HCT116 (cell line): ENCODE data around the gene TEDC1. TPM values are rescaled to one million over a fixed set of nuclear protein-coding genes. Genes with fewer than 3 reads are reported as not detected.

Experiments used
- ATAC-seq: fragments of 200-7000 bp; cut with Tn5 transposase; 2 replicates; pipeline ENCODE4 v1.9.1; 2020; ENCODE audit warnings: mild to moderate bottlenecking, moderate library complexity
- BruUV-seq: library from RNA; stranded (reverse); fragments of 400-500 nt; replicated peaks from 2 replicates; lab custom pipeline; 2021; lab: Mats Ljungman, UMichigan
- CTCF ChIA-PET: fragments of 300-600 bp; sonication (Branson Sonifier 250); formaldehyde crosslinking; loops from one replicate; lab custom pipeline; 2021; ENCODE audit warnings: antibody characterized with exemption; lab: Charles Lee
- POLR2A ChIA-PET: fragments of 300-600, 350-600 bp; sonication (Branson Sonifier 250); formaldehyde crosslinking; loops from one replicate; lab custom pipeline; 2021; ENCODE audit warnings: antibody characterized with exemption; lab: Charles Lee
- RAD21 ChIA-PET, 2 experiments: fragments of 300-600 bp; sonication (Branson Sonifier 250); formaldehyde crosslinking; loops; one replicate each; lab custom pipeline; 2023; ENCODE audit warnings: low total read pairs in 2 of 2; ENCODE audit not compliant: uncharacterized antibody in 2 of 2, unreplicated experiment in 2 of 2, low non-redundant PET in 1 of 2; lab: Charles Lee
- DNase-seq: peaks from one replicate; pipeline ENCODE4 v3.0.0-alpha.2; 2010; ENCODE audit warnings: low read depth, low spot score
- H2AFZ ChIP-seq: fragments of 200-600 bp; shearing (Covaris generic), sonication (generic); 2 replicates; pipeline ENCODE4 v1.6.1; 2017; ENCODE audit warnings: low read depth, mixed run types, mixed read lengths, antibody characterized with exemption, low read length; ENCODE audit not compliant: poor library complexity, severe bottlenecking
- H3K27ac ChIP-seq: 2 replicates; pipeline ENCODE4 v1.5.1; 2012; ENCODE audit warnings: low read depth, low read length
- H3K27me3 ChIP-seq: fragments of 200-600 bp; sonication (generic); 2 replicates; pipeline ENCODE4 v1.6.1; 2016; ENCODE audit warnings: mixed run types, low read length, mixed read lengths; ENCODE audit not compliant: insufficient read depth
- H3K36me3 ChIP-seq, 2 experiments: fragments of 200-500 bp in 1 of 2; fragments of 200-600 bp in 1 of 2; sonication (Bioruptor generic) in 1 of 2; sonication (generic) in 1 of 2; 2 replicates each; pipeline versions ENCODE4 v1.5.1 to v1.6.1; 2014 to 2016; ENCODE audit warnings: low read length in 2 of 2, inconsistent platforms in 1 of 2, mixed read lengths in 1 of 2, mixed run types in 1 of 2; ENCODE audit not compliant: insufficient read depth in 2 of 2, control insufficient read depth in 1 of 2
- H3K4me1 ChIP-seq, 2 experiments: fragments of 200-600 bp in 1 of 2; sonication (generic) in 1 of 2; 2 replicates each; pipeline versions ENCODE4 v1.5.1 to v1.6.1; 2012 to 2017; ENCODE audit warnings: low read length in 2 of 2, inconsistent platforms in 1 of 2, mild to moderate bottlenecking in 1 of 2, mixed read lengths in 1 of 2, mixed run types in 1 of 2, moderate library complexity in 1 of 2; ENCODE audit not compliant: insufficient read depth in 2 of 2, control insufficient read depth in 1 of 2
- H3K4me2 ChIP-seq: fragments of 200-600 bp; sonication (generic); 2 replicates; pipeline ENCODE4 v1.6.1; 2017; ENCODE audit warnings: mixed run types, low read length, mixed read lengths
- H3K4me3 ChIP-seq, 2 experiments: fragments of 200-600 bp in 1 of 2; sonication (generic) in 1 of 2; replicated peaks in 1 of 2; 2 replicates each; pipeline ENCODE4 v1.5.1; 2011 to 2016; ENCODE audit warnings: low read length in 2 of 2, control low read depth in 1 of 2, low read depth in 1 of 2, mild to moderate bottlenecking in 1 of 2, mixed read lengths in 1 of 2, mixed run types in 1 of 2
- H3K79me2 ChIP-seq: fragments of 200-600 bp; sonication (generic); 2 replicates; pipeline ENCODE4 v1.6.1; 2017; ENCODE audit warnings: mild to moderate bottlenecking, mixed run types, low read length, moderate library complexity, mixed read lengths; ENCODE audit not compliant: insufficient read depth
- H3K9ac ChIP-seq: fragments of 200-600 bp; sonication (generic); 2 replicates; pipeline ENCODE4 v1.6.1; 2016; ENCODE audit warnings: low read length, mixed read lengths
- H3K9me2 ChIP-seq: fragments of 200-600 bp; sonication (generic), shearing (Covaris generic); 2 replicates; pipeline ENCODE4 v1.6.1; 2017; ENCODE audit warnings: mixed run types, mild to moderate bottlenecking, moderate library complexity; ENCODE audit not compliant: insufficient read depth
- H3K9me3 ChIP-seq, 2 experiments: fragments of 200-500 bp in 1 of 2; fragments of 200-600 bp in 1 of 2; sonication (Bioruptor generic) in 1 of 2; sonication (generic) in 1 of 2; 2 replicates each; pipeline ENCODE4 v1.6.1; 2014 to 2017; ENCODE audit warnings: low read length in 2 of 2, mixed read lengths in 2 of 2, inconsistent platforms in 1 of 2, low read depth in 1 of 2, mild to moderate bottlenecking in 1 of 2, mixed run types in 1 of 2, moderate library complexity in 1 of 2; ENCODE audit not compliant: control insufficient read depth in 1 of 2, insufficient read depth in 1 of 2
- H4K20me1 ChIP-seq: fragments of 200-600 bp; sonication (generic), shearing (Covaris generic); 2 replicates; pipeline ENCODE4 v1.6.1; 2017; ENCODE audit warnings: mixed run types, mild to moderate bottlenecking, moderate library complexity; ENCODE audit not compliant: insufficient read depth
- ATF3 ChIP-seq: IDR thresholded peaks from 2 replicates; pipeline ENCODE4 v1.6.1; 2012
- CEBPB ChIP-seq: IDR thresholded peaks from 2 replicates; pipeline ENCODE4 v1.6.1; 2012; ENCODE audit warnings: low read depth
- EGR1 ChIP-seq: IDR thresholded peaks from 2 replicates; pipeline ENCODE4 v1.6.1; 2012; ENCODE audit warnings: low read depth
- EZH2phosphoT487 ChIP-seq: fragments of 200-600 bp; IDR thresholded peaks from 2 replicates; pipeline ENCODE4 v1.6.1; 2018; ENCODE audit warnings: antibody characterized with exemption, borderline replicate concordance
- FOSL1 ChIP-seq: IDR thresholded peaks from 2 replicates; pipeline ENCODE4 v1.6.1; 2012; ENCODE audit warnings: low read depth
- JUND ChIP-seq: IDR thresholded peaks from 2 replicates; pipeline ENCODE4 v1.6.1; 2012
- MAX ChIP-seq: IDR thresholded peaks from 2 replicates; pipeline ENCODE4 v1.6.1; 2012
- POLR2A ChIP-seq: IDR thresholded peaks from 2 replicates; pipeline ENCODE4 v1.7.0; 2011; ENCODE audit warnings: borderline replicate concordance; ENCODE audit not compliant: insufficient read depth, insufficient read length; ENCODE audit errors: extremely low read depth
- SIN3A ChIP-seq: IDR thresholded peaks from 2 replicates; pipeline ENCODE4 v1.6.1; 2012; ENCODE audit warnings: low read depth
- SP1 ChIP-seq: IDR thresholded peaks from 2 replicates; pipeline ENCODE4 v1.6.1; 2012; ENCODE audit warnings: low read depth
- YY1 ChIP-seq: IDR thresholded peaks from 2 replicates; pipeline ENCODE4 v1.6.1; 2011; ENCODE audit warnings: low read length, low read depth, moderate library complexity, mild to moderate bottlenecking; ENCODE audit not compliant: insufficient replicate concordance; ENCODE audit errors: extremely low read depth
- ZBTB33 ChIP-seq: IDR thresholded peaks from 2 replicates; pipeline ENCODE4 v1.6.1; 2011; ENCODE audit warnings: mild to moderate bottlenecking, low read length, moderate library complexity; ENCODE audit not compliant: insufficient replicate concordance; ENCODE audit errors: extremely low read depth
- ZFX ChIP-seq: fragments of 450-650 bp; IDR thresholded peaks from 2 replicates; pipeline ENCODE4 v1.6.1; 2017
- intact Hi-C: fragments of 100-400 bp; cut with micrococcal nuclease; formaldehyde crosslinking; loops from 2 replicates; pipeline ENCODE4 v1.10.0; 2022
- total RNA-seq: library from RNA; stranded (reverse); gene quantifications from one replicate; pipeline ENCODE4 v1.2.1, GENCODE V29; 2021; ENCODE audit not compliant: unreplicated experiment
- TF ChIP-seq, protein P1 (sequence below), 3 experiments: fragments of 200-600 bp in 1 of 3; sonication (generic) in 1 of 3; IDR thresholded peaks in 2 of 3; conservative IDR thresholded peaks in 1 of 3; 2 replicates each; pipeline ENCODE4 v1.5.1; 2012 to 2017; ENCODE audit warnings: low read depth in 2 of 3, low read length in 2 of 3, antibody characterized with exemption in 1 of 3, borderline replicate concordance in 1 of 3, control low read depth in 1 of 3, mild to moderate bottlenecking in 1 of 3, mixed read lengths in 1 of 3, mixed run types in 1 of 3, moderate library complexity in 1 of 3; ENCODE audit not compliant: insufficient read depth in 1 of 3

Gene TEDC1
- total RNA-seq, 1 experiment from 2014 or later = 40.4 TPM

GRCh38 chr14:105508069-105508468 lies 17.0 kb downstream of the TEDC1 start:
- POLR2A ChIA-PET = no interaction called here

More at GRCh38 chr14:105508069-105508468, 17.0 kb downstream of the TEDC1 start:
- DNase-seq = no peak
- Histone ChIP-seq H3K9ac (no peak overlapping the region), H3K27me3 (no peaks in the 10 kb centered on the region), H3K4me2 (no peak overlapping the region), H3K9me3 (no peaks in the 10 kb centered on the region), H3K9me2 (no peaks in the 10 kb centered on the region), H2AFZ (no peak overlapping the region), H3K27ac (no peak overlapping the region), H3K36me3 (no peaks in the 10 kb centered on the region), H4K20me1 (no peaks in the 10 kb centered on the region), H3K4me1 (peaks cover 10 to 15% of the 10 kb centered on the region in 2 experiments), H3K4me3 (no peak overlapping the region), H3K79me2 (no peaks in the 10 kb centered on the region)
- no peak for ATAC-seq
- ChIA-PET RAD21 (no interaction called here), CTCF (no interaction called here)
- no TSS peak for BruUV-seq
- intact Hi-C loops = no loop called here
- TF ChIP-seq JUND (no peak), ZBTB33 (no peak), SP1 (no peak), MAX (no peak), ZFX (no peak), POLR2A (no peak), FOSL1 (no peak), CEBPB (no peak), EGR1 (no peak), ATF3 (no peak), EZH2phosphoT487 (no peak), SIN3A (no peak), YY1 (no peak)
- TF ChIP-seq, protein P1, sequence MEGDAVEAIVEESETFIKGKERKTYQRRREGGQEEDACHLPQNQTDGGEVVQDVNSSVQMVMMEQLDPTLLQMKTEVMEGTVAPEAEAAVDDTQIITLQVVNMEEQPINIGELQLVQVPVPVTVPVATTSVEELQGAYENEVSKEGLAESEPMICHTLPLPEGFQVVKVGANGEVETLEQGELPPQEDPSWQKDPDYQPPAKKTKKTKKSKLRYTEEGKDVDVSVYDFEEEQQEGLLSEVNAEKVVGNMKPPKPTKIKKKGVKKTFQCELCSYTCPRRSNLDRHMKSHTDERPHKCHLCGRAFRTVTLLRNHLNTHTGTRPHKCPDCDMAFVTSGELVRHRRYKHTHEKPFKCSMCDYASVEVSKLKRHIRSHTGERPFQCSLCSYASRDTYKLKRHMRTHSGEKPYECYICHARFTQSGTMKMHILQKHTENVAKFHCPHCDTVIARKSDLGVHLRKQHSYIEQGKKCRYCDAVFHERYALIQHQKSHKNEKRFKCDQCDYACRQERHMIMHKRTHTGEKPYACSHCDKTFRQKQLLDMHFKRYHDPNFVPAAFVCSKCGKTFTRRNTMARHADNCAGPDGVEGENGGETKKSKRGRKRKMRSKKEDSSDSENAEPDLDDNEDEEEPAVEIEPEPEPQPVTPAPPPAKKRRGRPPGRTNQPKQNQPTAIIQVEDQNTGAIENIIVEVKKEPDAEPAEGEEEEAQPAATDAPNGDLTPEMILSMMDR (IDR thresholded peaks at IDR 0.05 in 2 of 3, conservative IDR thresholded peaks at IDR 0.05 in 1 of 3; ENCODE audit: borderline replicate concordance in 1 of 3, insufficient read depth in 1 of 3, low read depth in 2 of 3, low read length in 2 of 3) = no peak
